ENCODE measurements around the gene PPFIA1.

PPFIA1 gene

DNA sequence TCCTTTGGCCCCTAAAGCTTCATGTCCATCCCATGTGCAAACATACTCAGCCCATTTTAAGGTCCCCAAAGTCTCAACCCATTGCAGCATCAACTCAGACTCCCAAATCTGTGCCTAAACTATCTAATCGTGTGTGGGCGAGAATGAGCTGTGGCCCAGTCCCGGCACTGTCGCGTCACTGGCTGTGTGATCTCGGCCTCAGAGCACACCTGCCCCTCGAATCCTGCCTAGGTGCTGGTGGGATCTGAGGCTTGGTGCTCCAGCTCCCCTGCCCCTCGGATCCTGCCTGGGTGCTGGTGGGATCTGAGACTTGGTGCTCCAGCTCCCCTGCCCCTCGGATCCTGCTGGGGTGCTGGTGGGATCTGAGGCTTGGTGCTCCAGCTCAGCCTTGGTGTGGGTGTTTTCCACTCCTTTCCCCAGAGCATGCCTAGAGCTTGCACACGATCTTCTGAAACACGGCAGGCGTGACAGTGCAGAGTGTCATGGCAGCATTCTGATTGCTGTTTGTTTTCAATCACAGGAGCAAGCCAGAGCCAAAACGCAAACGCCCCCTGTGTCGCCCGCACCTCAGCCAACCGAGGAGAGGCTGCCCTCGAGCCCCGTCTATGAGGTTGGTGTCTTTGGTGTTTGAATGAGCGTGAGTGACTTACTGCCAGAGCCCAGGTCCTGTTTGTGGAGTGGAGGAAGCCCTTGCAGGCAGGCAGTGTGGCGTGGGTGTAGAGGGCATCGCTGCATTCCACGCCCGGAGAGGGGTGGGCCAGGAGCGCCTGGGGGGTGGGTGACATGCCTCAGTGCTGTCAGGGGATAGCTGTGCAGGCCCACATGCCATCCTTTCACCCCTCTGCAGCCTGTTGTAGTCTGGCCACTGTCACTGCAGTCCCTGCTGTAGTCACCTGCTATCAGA is 160.4 kb downstream of the PPFIA1 start:
- Histone ChIP-seq H3K4me1 (peaks cover 0 to 3% (median 0%) of the 10 kb centered on the region in 4 donors), H3K27me3 (no peaks in the 10 kb centered on the region), H3K36me3 (peaks cover 73 to 100% (median 96%) of the 10 kb centered on the region in 3 donors), H3K27ac (no peak overlapping the region), H3K9me3 (no peaks in the 10 kb centered on the region), H3K4me3 (no peak overlapping the region)
- TF ChIP-seq, protein P1, sequence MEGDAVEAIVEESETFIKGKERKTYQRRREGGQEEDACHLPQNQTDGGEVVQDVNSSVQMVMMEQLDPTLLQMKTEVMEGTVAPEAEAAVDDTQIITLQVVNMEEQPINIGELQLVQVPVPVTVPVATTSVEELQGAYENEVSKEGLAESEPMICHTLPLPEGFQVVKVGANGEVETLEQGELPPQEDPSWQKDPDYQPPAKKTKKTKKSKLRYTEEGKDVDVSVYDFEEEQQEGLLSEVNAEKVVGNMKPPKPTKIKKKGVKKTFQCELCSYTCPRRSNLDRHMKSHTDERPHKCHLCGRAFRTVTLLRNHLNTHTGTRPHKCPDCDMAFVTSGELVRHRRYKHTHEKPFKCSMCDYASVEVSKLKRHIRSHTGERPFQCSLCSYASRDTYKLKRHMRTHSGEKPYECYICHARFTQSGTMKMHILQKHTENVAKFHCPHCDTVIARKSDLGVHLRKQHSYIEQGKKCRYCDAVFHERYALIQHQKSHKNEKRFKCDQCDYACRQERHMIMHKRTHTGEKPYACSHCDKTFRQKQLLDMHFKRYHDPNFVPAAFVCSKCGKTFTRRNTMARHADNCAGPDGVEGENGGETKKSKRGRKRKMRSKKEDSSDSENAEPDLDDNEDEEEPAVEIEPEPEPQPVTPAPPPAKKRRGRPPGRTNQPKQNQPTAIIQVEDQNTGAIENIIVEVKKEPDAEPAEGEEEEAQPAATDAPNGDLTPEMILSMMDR (IDR thresholded peaks at IDR 0.05): no peak
- DNase-seq: no peak
- intact Hi-C loops (cut with DNase I; ENCODE audit: low total_unique reads): no loop called here

DNA sequence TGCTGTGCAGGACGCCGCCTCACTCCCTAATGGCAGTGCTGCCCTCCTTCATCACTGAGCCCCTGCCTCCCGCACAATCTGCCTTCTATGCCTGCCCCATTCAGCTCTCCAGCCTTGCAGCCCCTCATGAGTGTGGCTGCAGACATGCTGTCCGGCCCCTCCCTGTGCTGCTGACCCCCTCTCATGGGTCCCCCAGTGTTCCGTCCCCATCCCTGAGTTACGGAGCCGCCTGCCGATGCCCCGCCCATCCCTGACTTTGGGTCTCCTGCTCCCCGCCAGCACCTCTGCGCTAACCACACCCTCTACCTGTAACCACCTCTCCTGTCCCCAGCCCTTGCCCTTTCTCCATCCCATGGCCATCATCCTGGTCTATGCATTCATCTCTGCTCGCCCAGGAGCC is 161.1 kb downstream of the PPFIA1 start:
- peaks cover 0 to 7% (median 2%) of the 10 kb centered on the region in 4 donors for H3K4me1 ChIP-seq
- no peak overlapping the region for H3K27ac ChIP-seq
- H3K36me3 ChIP-seq: peaks cover 80 to 100% (median 96%) of the 10 kb centered on the region in 3 donors
- no peak overlapping the region for H3K4me3 ChIP-seq
- DNase-seq: no peak
- H3K27me3 ChIP-seq: no peaks in the 10 kb centered on the region
- intact Hi-C loops (cut with DNase I; ENCODE audit: low total_unique reads): no loop called here
- TF ChIP-seq, protein P1 (IDR thresholded peaks at IDR 0.05): no peak
- H3K9me3 ChIP-seq: no peaks in the 10 kb centered on the region

DNA sequence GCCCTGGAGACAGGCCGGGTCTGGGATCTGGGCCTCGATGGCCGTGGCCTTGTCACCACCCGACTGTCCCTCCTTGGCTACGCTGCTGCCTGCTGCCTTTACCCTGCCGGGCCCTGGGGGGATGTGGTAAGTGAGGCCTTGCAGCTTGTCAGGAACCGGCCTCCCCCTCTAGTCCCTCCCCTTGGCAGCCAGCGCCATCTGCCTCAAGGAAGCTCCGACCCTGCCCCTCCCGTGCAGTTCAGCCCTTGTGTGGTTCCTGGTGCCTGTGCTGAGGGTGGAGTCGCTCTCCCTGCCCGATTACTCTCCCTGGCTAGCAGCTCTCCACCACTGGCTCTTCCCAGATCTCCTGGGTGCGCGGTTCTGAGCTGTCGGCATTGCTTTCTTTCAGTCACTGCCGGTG is 161.6 kb downstream of the PPFIA1 start:
- intact Hi-C loops (cut with DNase I; ENCODE audit: low total_unique reads): no loop called here
- Histone ChIP-seq H3K9me3 (no peaks in the 10 kb centered on the region), H3K27ac (no peak overlapping the region), H3K27me3 (no peaks in the 10 kb centered on the region), H3K36me3 (peaks cover 80 to 100% (median 96%) of the 10 kb centered on the region in 3 donors), H3K4me1 (peaks cover 0 to 9% (median 2%) of the 10 kb centered on the region in 4 donors), H3K4me3 (no peak overlapping the region)
- TF ChIP-seq, protein P1 (IDR thresholded peaks at IDR 0.05): no peak
- no peak for DNase-seq

DNA sequence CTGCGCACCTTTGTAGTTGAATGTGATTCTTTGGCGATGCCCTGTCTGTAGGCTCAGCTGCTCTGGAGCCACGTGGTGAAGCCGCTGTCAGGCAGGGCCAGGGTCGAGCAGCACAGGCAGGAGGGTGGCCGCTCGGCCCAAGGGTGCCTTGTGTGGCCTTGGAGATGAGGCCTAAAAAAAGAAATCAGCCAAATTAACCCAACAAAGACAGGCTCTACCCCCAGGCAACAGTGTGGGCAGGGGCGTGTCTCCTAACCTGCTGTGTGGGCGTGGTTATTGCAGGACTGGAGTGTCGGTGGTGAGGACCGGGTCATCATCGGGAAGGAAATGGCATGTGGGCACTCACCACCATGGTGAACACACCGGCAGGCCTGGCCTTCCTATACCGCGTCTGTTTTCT is 162.1 kb downstream of the PPFIA1 start:
- no peak for DNase-seq

DNA sequence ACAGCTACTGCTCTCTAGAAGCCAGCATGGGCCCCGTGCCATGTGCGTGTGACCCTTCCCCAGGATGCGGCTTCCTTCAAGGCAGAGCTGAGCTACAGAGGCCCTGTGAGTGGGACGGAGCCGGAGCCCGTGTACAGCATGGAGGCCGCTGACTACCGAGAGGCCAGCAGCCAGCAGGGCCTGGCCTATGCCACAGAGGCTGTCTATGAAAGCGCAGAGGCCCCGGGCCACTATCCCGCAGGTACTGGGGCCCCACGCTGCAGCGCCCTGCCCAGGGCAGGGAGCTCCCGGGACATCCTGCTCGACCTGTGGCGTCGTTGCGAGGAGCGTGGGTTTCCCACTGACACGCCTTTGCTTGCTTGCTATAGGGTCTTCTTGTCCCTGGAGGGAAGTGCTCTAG is 162.5 kb downstream of the PPFIA1 start:
- intact Hi-C loops (cut with DNase I; ENCODE audit: low total_unique reads): no loop called here
- H3K4me3 ChIP-seq: no peak overlapping the region
- no peaks in the 10 kb centered on the region for H3K27me3 ChIP-seq
- H3K4me1 ChIP-seq: peaks cover 0 to 9% (median 2%) of the 10 kb centered on the region in 4 donors
- TF ChIP-seq, protein P1 (IDR thresholded peaks at IDR 0.05): no peak
- H3K36me3 ChIP-seq: peaks cover 80 to 100% (median 98%) of the 10 kb centered on the region in 3 donors
- no peak for DNase-seq
- H3K27ac ChIP-seq: no peak overlapping the region
- H3K9me3 ChIP-seq: no peaks in the 10 kb centered on the region

More for the DNA sequence above, 162.1 kb downstream of the PPFIA1 start:
- Histone ChIP-seq H3K36me3 (peaks cover 80 to 100% (median 96%) of the 10 kb centered on the region in 3 donors), H3K4me1 (peaks cover 0 to 9% (median 2%) of the 10 kb centered on the region in 4 donors), H3K9me3 (no peaks in the 10 kb centered on the region), H3K27ac (no peak overlapping the region), H3K4me3 (no peak overlapping the region), H3K27me3 (no peaks in the 10 kb centered on the region)
- intact Hi-C loops (cut with DNase I; ENCODE audit: low total_unique reads): no loop called here
- TF ChIP-seq, protein P1 (IDR thresholded peaks at IDR 0.05): no peak
